H9 (cell line): ENCODE measurements around the gene NMRK1. TPM values are rescaled to one million over a fixed set of nuclear protein-coding genes. Genes with fewer than 3 reads are reported as not detected.

Experiments used
- DNase-seq: peaks from one replicate; pipeline ENCODE4 v3.0.0-alpha.2; 2017
- H2AFZ ChIP-seq: one replicate; pipeline ENCODE4 v1.6.1; 2013; ENCODE audit warnings: mild to moderate bottlenecking, low read length, control low read depth, moderate library complexity
- H2AK5ac ChIP-seq: 2 replicates; pipeline ENCODE4 v1.6.1; 2013; ENCODE audit warnings: low read length, control low read depth, mixed read lengths; ENCODE audit not compliant: insufficient read length
- H2BK120ac ChIP-seq: one replicate; pipeline ENCODE4 v1.6.1; 2013; ENCODE audit warnings: low read depth, mild to moderate bottlenecking, low read length, control low read depth, inconsistent platforms; ENCODE audit not compliant: poor library complexity, severe bottlenecking
- H2BK12ac ChIP-seq: 2 replicates; pipeline ENCODE4 v1.6.1; 2013; ENCODE audit warnings: low read length, control low read depth, mixed read lengths, low read depth; ENCODE audit not compliant: insufficient read length
- H2BK15ac ChIP-seq: 2 replicates; pipeline ENCODE4 v1.6.1; 2013; ENCODE audit warnings: low read depth, low read length, control low read depth
- H2BK20ac ChIP-seq: one replicate; pipeline ENCODE4 v1.6.1; 2013; ENCODE audit warnings: low read depth, mild to moderate bottlenecking, low read length, control low read depth, inconsistent platforms; ENCODE audit not compliant: poor library complexity, severe bottlenecking
- H2BK5ac ChIP-seq: 2 replicates; pipeline ENCODE4 v1.6.1; 2013; ENCODE audit warnings: low read length, control low read depth, mixed read lengths; ENCODE audit not compliant: insufficient read length
- H3K14ac ChIP-seq: 2 replicates; pipeline ENCODE4 v1.6.1; 2013; ENCODE audit warnings: low read length, control low read depth; ENCODE audit not compliant: insufficient read depth
- H3K18ac ChIP-seq: 2 replicates; pipeline ENCODE4 v1.6.1; 2013; ENCODE audit warnings: low read depth, mild to moderate bottlenecking, mixed read lengths, low read length, control low read depth; ENCODE audit not compliant: insufficient read length
- H3K23ac ChIP-seq: 2 replicates; pipeline ENCODE4 v1.6.1; 2013; ENCODE audit warnings: low read length, control low read depth, mixed read lengths, low read depth; ENCODE audit not compliant: insufficient read length
- H3K23me2 ChIP-seq: 2 replicates; pipeline ENCODE4 v1.6.1; 2013; ENCODE audit warnings: low read depth, mild to moderate bottlenecking, mixed read lengths, low read length, control low read depth; ENCODE audit not compliant: insufficient read length, poor library complexity, severe bottlenecking
- H3K27ac ChIP-seq: 2 replicates; pipeline ENCODE4 v1.5.1; 2013; ENCODE audit warnings: low read length, control low read depth, mixed read lengths, low read depth; ENCODE audit not compliant: insufficient read length
- H3K27me3 ChIP-seq: 2 replicates; pipeline ENCODE4 v1.6.1; 2013; ENCODE audit warnings: low read length, control low read depth, inconsistent platforms; ENCODE audit not compliant: insufficient read depth
- H3K4ac ChIP-seq: 2 replicates; pipeline ENCODE4 v1.6.1; 2013; ENCODE audit warnings: low read depth, mild to moderate bottlenecking, control low read depth, inconsistent platforms, low read length, moderate library complexity
- H3K4me1 ChIP-seq: 2 replicates; pipeline ENCODE4 v1.6.1; 2013; ENCODE audit warnings: low read length, control low read depth, inconsistent platforms; ENCODE audit not compliant: insufficient read depth
- H3K4me2 ChIP-seq: 2 replicates; pipeline ENCODE4 v1.6.1; 2013; ENCODE audit warnings: low read length, control low read depth, mixed read lengths; ENCODE audit not compliant: insufficient read length, insufficient read depth
- H3K56ac ChIP-seq: 2 replicates; pipeline ENCODE4 v1.6.1; 2013; ENCODE audit warnings: low read depth, mild to moderate bottlenecking, mixed read lengths, low read length, control low read depth; ENCODE audit not compliant: insufficient read length
- H3K79me1 ChIP-seq: 2 replicates; pipeline ENCODE4 v1.6.1; 2013; ENCODE audit warnings: low read depth, mild to moderate bottlenecking, moderate library complexity, low read length, control low read depth, inconsistent platforms; ENCODE audit not compliant: insufficient read depth, poor library complexity, severe bottlenecking
- H3K79me2 ChIP-seq: 2 replicates; pipeline ENCODE4 v1.6.1; 2013; ENCODE audit warnings: low read length, control low read depth, inconsistent platforms; ENCODE audit not compliant: insufficient read depth
- H3K9ac ChIP-seq: 2 replicates; pipeline ENCODE4 v1.6.1; 2013; ENCODE audit warnings: low read length, control low read depth, mixed read lengths; ENCODE audit not compliant: insufficient read length; ENCODE audit errors: extremely low read depth
- H3K9me3 ChIP-seq: one replicate; pipeline ENCODE4 v1.6.1; 2013; ENCODE audit warnings: low read depth, low read length, inconsistent platforms; ENCODE audit not compliant: control insufficient read depth
- H3T11ph ChIP-seq: one replicate; pipeline ENCODE4 v1.6.1; 2013; ENCODE audit warnings: mild to moderate bottlenecking, low read length, control low read depth, inconsistent platforms
- H4K20me1 ChIP-seq: one replicate; pipeline ENCODE4 v1.6.1; 2013; ENCODE audit not compliant: control insufficient read depth, insufficient read length, insufficient read depth
- H4K5ac ChIP-seq: 2 replicates; pipeline ENCODE4 v1.6.1; 2013; ENCODE audit warnings: low read depth, mild to moderate bottlenecking, mixed read lengths, low read length, control low read depth; ENCODE audit not compliant: insufficient read length
- H4K8ac ChIP-seq: replicated peaks from 2 replicates; pipeline ENCODE4 v1.6.1; 2013; ENCODE audit warnings: low read length, control low read depth, mixed read lengths, low read depth; ENCODE audit not compliant: insufficient read length
- H4K91ac ChIP-seq: 2 replicates; pipeline ENCODE4 v1.6.1; 2013; ENCODE audit warnings: low read depth, mild to moderate bottlenecking, moderate library complexity, mixed read lengths, low read length, control low read depth; ENCODE audit not compliant: insufficient read length
- H3K27ac Mint-ChIP-seq, 3 experiments: 2 replicates in 2 of 3; 3 replicates in 1 of 3; pipeline ENCODE4 v1.8.0; 2020 to 2021; ENCODE audit warnings: mixed read lengths in 3 of 3, mild to moderate bottlenecking in 1 of 3, moderate library complexity in 1 of 3
- H3K27me3 Mint-ChIP-seq: 2 replicates; pipeline ENCODE4 v1.8.0; 2021; ENCODE audit warnings: low read depth, mild to moderate bottlenecking, moderate library complexity, mixed read lengths
- H3K36me3 Mint-ChIP-seq, 3 experiments: 2 replicates in 2 of 3; 3 replicates in 1 of 3; pipeline ENCODE4 v1.8.0; 2020 to 2021; ENCODE audit warnings: low read depth in 3 of 3, mixed read lengths in 3 of 3; ENCODE audit not compliant: insufficient read depth in 1 of 3
- H3K4me1 Mint-ChIP-seq, 2 experiments: 2 replicates each; pipeline ENCODE4 v1.8.0; 2020; ENCODE audit warnings: mixed read lengths in 2 of 2
- H3K4me3 Mint-ChIP-seq, 2 experiments: 2 replicates in 1 of 2; 3 replicates in 1 of 2; pipeline ENCODE4 v1.8.0; 2020 to 2021; ENCODE audit warnings: mild to moderate bottlenecking in 2 of 2, mixed read lengths in 2 of 2, moderate library complexity in 1 of 2
- H3K9me3 Mint-ChIP-seq, 2 experiments: 2 replicates in 1 of 2; 3 replicates in 1 of 2; pipeline ENCODE4 v1.8.0; 2020; ENCODE audit warnings: mild to moderate bottlenecking in 2 of 2, mixed read lengths in 2 of 2, moderate library complexity in 1 of 2
- CTCF ChIP-seq: fragments of 200-600 bp; sonication (generic); conservative IDR thresholded peaks from 3 replicates; pipeline ENCODE4 v1.8.0; 2021; ENCODE audit warnings: antibody characterized with exemption, mild to moderate bottlenecking
- WGBS: extraction: QIAGEN DNeasy Blood & Tissue Kit; methylation state at CpG from one replicate; pipeline ENCODE4 v1.1.7; 2013; ENCODE audit warnings: missing lambda C conversion rate, low lambda C conversion rate, mixed read lengths; ENCODE audit not compliant: insufficient read length; ENCODE audit errors: extremely low coverage; 5-methylcytosine and 5-hydroxymethylcytosine counted together
- total RNA-seq: library from RNA; stranded (reverse); gene quantifications from 2 replicates; pipeline ENCODE4 v1.2.1, GENCODE V29; 2021

Gene NMRK1
- total RNA-seq, 1 experiment from 2014 or later = 3.0 TPM

DNA sequence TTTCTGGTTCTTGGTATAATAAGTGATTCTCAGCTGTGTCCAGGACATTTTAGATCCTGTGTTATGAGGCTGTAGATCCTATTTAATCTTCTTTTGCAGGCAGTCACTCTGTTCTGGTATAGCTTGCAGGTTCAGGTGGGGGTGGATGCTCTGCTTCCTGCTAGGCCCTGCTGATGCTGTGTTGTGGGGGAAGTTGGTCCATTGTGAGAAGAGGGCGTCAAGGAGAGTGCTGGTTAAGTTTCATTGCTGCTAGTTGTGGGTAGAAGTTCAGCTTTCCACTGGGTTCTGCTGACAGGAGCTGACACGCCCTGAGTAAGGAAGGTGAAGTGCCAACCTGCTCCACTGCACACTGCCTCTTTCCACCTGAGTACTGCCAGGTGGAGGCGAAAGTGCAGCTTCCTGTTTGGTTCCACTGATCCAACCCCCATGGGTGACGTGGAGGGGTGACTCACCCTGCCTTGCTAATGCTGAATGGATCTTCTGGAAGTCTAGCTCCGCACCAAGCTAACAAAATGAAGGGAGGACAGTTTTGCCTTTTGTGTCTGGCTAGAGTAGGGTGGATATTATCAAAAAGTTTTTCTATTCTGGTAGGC is 16.3 kb downstream of the NMRK1 start:
- no peak overlapping the region for H3K4me2 ChIP-seq
- no peaks in the 10 kb centered on the region for H3K36me3 Mint-ChIP-seq
- H3K4ac ChIP-seq = no peak overlapping the region
- TF ChIP-seq CTCF = no peak
- no peaks in the 10 kb centered on the region for H3K9me3 ChIP-seq
- no peaks in the 10 kb centered on the region for H4K20me1 ChIP-seq
- H3T11ph ChIP-seq = no peak overlapping the region
- peak overlapping the region in 1 of 3 experiments; percentile 46; a peak in 2 of 7 replicates for H3K27ac Mint-ChIP-seq
- no peak overlapping the region for H3K23ac ChIP-seq
- DNase-seq = peak; percentile 43
- no peak overlapping the region for H3K27ac ChIP-seq
- no peak overlapping the region for H3K56ac ChIP-seq
- H3K27me3 Mint-ChIP-seq = no peaks in the 10 kb centered on the region
- no peaks in the 10 kb centered on the region for H3K23me2 ChIP-seq
- no peak overlapping the region for H3K18ac ChIP-seq
- H3K79me2 ChIP-seq = no peaks in the 10 kb centered on the region
- peak overlapping the region in 1 of 2 experiments; percentile 10; a peak in 1 of 5 replicates for H3K4me3 Mint-ChIP-seq
- H2BK12ac ChIP-seq = no peak overlapping the region
- no peaks in the 10 kb centered on the region for H3K27me3 ChIP-seq
- H3K9me3 Mint-ChIP-seq = no peaks in the 10 kb centered on the region
- no peak overlapping the region for H2BK15ac ChIP-seq
- H3K4me1 Mint-ChIP-seq = peaks cover 30 to 42% of the 10 kb centered on the region in 2 experiments
- no peak overlapping the region for H2AK5ac ChIP-seq
- H3K14ac ChIP-seq = 0 out of 2 replicates have a peak overlapping the region, but pooled peaks have one; percentile 23
- H4K91ac ChIP-seq = no peak overlapping the region
- no peak overlapping the region for H2BK5ac ChIP-seq
- no peak overlapping the region for H2AFZ ChIP-seq
- H3K79me1 ChIP-seq = no peaks in the 10 kb centered on the region
- H2BK120ac ChIP-seq = no peak overlapping the region
- no peak overlapping the region for H4K5ac ChIP-seq
- no peak overlapping the region for H2BK20ac ChIP-seq
- H3K4me1 ChIP-seq = no peaks in the 10 kb centered on the region
- no CpG with 5 or more reads among the region's 5 CpGs for WGBS
- H3K9ac ChIP-seq = no peak overlapping the region
- no peak overlapping the region for H4K8ac ChIP-seq
